Measurements from ENCODE around the gene RB1.

DNA sequence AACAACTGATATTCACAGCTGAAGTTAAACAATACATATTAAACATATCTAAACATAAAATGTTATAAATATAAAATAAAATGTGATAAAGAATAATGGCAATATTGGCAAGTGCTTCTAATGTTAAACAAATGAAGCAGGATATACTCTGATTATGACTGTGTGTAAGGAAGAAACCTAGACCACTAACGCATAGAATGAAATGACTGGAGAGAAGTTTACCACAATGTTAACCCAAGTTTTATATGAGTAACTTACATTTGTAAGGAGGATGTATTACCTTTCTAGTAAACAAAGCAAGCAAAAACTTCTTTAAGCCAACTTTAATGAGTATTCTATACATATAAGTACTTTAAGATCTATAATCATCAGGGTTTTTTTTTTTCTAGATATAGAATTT lies 43.0 kb downstream of the RB1 start:
- no peak for TF ChIP-seq EZH2phosphoT487 (IDR thresholded peaks at IDR 0.05; ENCODE audit: low read depth)
- TF ChIP-seq, protein P1, sequence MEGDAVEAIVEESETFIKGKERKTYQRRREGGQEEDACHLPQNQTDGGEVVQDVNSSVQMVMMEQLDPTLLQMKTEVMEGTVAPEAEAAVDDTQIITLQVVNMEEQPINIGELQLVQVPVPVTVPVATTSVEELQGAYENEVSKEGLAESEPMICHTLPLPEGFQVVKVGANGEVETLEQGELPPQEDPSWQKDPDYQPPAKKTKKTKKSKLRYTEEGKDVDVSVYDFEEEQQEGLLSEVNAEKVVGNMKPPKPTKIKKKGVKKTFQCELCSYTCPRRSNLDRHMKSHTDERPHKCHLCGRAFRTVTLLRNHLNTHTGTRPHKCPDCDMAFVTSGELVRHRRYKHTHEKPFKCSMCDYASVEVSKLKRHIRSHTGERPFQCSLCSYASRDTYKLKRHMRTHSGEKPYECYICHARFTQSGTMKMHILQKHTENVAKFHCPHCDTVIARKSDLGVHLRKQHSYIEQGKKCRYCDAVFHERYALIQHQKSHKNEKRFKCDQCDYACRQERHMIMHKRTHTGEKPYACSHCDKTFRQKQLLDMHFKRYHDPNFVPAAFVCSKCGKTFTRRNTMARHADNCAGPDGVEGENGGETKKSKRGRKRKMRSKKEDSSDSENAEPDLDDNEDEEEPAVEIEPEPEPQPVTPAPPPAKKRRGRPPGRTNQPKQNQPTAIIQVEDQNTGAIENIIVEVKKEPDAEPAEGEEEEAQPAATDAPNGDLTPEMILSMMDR (IDR thresholded peaks at IDR 0.05; ENCODE audit: low read depth, low read length): no peak
